ENCODE data around the gene UBAP1L.

The UBAP1L gene

GRCh38 chr15:65059931-65060596 is 54.9 kb downstream of the UBAP1L start:
- no peak for TF ChIP-seq CTCF (IDR thresholded peaks at IDR 0.05; ENCODE audit: low read depth, low read length)
- H3K4me3 ChIP-seq (ENCODE audit: low read depth, low read length) = no peak overlapping the region

- no peak overlapping the region for H3K4me3 ChIP-seq (ENCODE audit: low read depth, low read length)
- no peak for TF ChIP-seq CTCF (IDR thresholded peaks at IDR 0.05; ENCODE audit: low read depth, low read length)
These were observed 55.6 kb downstream of the UBAP1L start for GRCh38 chr15:65059369-65059750.

- no peak for TF ChIP-seq CTCF (IDR thresholded peaks at IDR 0.05; ENCODE audit: low read depth, low read length)
- H3K4me3 ChIP-seq (ENCODE audit: low read depth, low read length) = no peak overlapping the region
These were observed 56.3 kb downstream of the UBAP1L start for GRCh38 chr15:65058394-65059368.

- H3K4me3 ChIP-seq (ENCODE audit: low read depth, low read length) = no peak overlapping the region
- no peak for TF ChIP-seq CTCF (IDR thresholded peaks at IDR 0.05; ENCODE audit: low read depth, low read length)
These were observed 57.5 kb downstream of the UBAP1L start for GRCh38 chr15:65057549-65057940.

GRCh38 chr15:65056868-65057548 is 58.0 kb downstream of the UBAP1L start:
- no peak for TF ChIP-seq CTCF (IDR thresholded peaks at IDR 0.05; ENCODE audit: low read depth, low read length)
- H3K4me3 ChIP-seq (ENCODE audit: low read depth, low read length) = no peak overlapping the region

- no peak overlapping the region for H3K4me3 ChIP-seq (ENCODE audit: low read depth, low read length)
- no peak for TF ChIP-seq CTCF (IDR thresholded peaks at IDR 0.05; ENCODE audit: low read depth, low read length)
These were observed 58.9 kb downstream of the UBAP1L start for GRCh38 chr15:65056106-65056505.

All from WI38 (cell line).